ENCODE results near the gene CHD6. TPM values are rescaled to one million over a fixed set of nuclear protein-coding genes. Genes with fewer than 3 reads are reported as not detected.

The CHD6 gene
- total RNA-seq, 2 donors from 2014 or later = 40.9 to 72.0 TPM

DNA sequence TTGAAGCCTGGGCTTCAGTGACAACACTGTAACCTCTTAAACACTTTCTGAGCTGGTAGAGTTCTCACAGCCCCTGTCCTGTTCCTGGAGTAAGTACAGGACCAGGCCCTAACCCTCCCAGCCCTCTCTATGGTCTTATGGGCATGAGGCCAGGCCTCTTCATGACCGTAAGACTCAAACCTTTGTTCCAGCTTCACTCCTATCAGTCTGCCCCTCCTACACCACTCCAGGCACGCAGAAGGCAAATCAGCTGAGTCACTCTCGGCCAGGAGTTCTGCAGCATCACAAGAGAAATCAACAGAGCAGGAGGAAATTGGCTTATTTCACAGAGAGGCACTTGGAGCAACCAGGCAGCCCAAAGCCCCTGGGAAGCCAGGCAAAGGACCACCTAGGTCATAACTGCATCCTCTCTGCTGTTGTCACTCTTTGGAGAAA lies 25.3 kb upstream of the CHD6 start:
- DNase-seq (ENCODE audit: low spot score) = peak; percentile 44
- Histone ChIP-seq H3K27ac (peak overlapping the region in 1 of 2 donors; percentile 3), H3K4me1 (replicated peaks) (no peaks in the 10 kb centered on the region), H3K9me3 (no peaks in the 10 kb centered on the region), H3K4me3 (no peak overlapping the region), H3K27me3 (replicated peaks; ENCODE audit: insufficient read depth) (no peaks in the 10 kb centered on the region), H3K36me3 (no peaks in the 10 kb centered on the region)
- 17% methylated on average over 3 of the region's 3 CpGs for WGBS
- intact Hi-C loops (cut with DNase I) = no loop called here
- TF ChIP-seq POLR2AphosphoS5 (IDR thresholded peaks at IDR 0.05) (peak; percentile 47), POLR2A (IDR thresholded peaks at IDR 0.05) (no peak)

DNA sequence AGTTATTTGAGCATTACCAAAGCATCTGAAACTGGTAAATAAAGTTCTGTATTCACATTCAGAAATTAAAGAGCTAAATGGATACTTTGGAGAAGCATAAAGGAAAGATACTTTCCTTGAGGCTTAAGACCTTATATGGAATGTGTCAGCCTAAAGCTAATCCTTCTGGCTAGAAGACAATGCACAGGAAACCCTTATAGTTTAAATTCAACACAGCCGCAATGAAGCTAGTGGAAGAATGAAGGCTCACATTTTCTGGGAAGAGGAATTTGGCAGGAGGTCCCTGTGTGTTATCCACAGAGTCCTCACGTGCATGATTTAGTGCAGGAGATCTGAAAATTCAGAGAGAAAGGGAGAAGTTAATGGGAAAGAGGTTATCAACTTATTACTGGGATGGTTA lies 21.5 kb upstream of the CHD6 start:
- no peaks in the 10 kb centered on the region for H3K9me3 ChIP-seq
- H3K27ac ChIP-seq = no peak overlapping the region
- H3K36me3 ChIP-seq = no peaks in the 10 kb centered on the region
- no peaks in the 10 kb centered on the region for H3K4me1 ChIP-seq (replicated peaks)
- H3K4me3 ChIP-seq = no peak overlapping the region
- intact Hi-C loops (cut with DNase I) = no loop called here
- 18% methylated on average over 2 of the region's 2 CpGs for WGBS
- H3K27me3 ChIP-seq (replicated peaks; ENCODE audit: insufficient read depth) = no peaks in the 10 kb centered on the region
- TF ChIP-seq, protein P1, sequence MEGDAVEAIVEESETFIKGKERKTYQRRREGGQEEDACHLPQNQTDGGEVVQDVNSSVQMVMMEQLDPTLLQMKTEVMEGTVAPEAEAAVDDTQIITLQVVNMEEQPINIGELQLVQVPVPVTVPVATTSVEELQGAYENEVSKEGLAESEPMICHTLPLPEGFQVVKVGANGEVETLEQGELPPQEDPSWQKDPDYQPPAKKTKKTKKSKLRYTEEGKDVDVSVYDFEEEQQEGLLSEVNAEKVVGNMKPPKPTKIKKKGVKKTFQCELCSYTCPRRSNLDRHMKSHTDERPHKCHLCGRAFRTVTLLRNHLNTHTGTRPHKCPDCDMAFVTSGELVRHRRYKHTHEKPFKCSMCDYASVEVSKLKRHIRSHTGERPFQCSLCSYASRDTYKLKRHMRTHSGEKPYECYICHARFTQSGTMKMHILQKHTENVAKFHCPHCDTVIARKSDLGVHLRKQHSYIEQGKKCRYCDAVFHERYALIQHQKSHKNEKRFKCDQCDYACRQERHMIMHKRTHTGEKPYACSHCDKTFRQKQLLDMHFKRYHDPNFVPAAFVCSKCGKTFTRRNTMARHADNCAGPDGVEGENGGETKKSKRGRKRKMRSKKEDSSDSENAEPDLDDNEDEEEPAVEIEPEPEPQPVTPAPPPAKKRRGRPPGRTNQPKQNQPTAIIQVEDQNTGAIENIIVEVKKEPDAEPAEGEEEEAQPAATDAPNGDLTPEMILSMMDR (IDR thresholded peaks at IDR 0.05) = no peak
- TF ChIP-seq POLR2A (IDR thresholded peaks at IDR 0.05) (no peak), POLR2AphosphoS5 (IDR thresholded peaks at IDR 0.05) (no peak)
- no peak for DNase-seq (ENCODE audit: low spot score)

DNA sequence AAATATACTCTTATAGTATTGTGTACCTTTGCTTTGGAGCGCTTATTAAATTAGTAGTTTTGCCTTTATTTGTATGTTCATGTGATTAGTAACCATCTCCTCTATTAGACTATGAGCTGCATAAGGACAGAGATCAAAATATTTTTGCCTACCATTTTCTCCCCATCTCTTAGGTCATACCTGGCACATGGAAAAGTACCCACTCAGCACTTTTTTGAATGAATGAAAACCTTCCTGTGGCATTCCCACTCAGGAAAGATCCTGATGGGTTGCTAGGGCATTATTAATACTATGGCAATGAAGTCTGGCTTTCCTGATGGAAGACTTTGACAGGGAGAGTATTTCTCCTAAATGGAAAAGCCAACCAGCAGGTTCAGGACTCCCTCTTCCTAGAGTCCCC lies 20.3 kb upstream of the CHD6 start:
- Histone ChIP-seq H3K9me3 (no peaks in the 10 kb centered on the region), H3K27ac (no peak overlapping the region), H3K4me1 (replicated peaks) (no peaks in the 10 kb centered on the region), H3K4me3 (no peak overlapping the region), H3K36me3 (no peaks in the 10 kb centered on the region), H3K27me3 (replicated peaks; ENCODE audit: insufficient read depth) (no peaks in the 10 kb centered on the region)
- intact Hi-C loops (cut with DNase I) = no loop called here
- DNase-seq (ENCODE audit: low spot score) = no peak
- 100% methylated on average over 1 of the region's 1 CpG for WGBS
- TF ChIP-seq, protein P1 (IDR thresholded peaks at IDR 0.05) = no peak
- TF ChIP-seq POLR2A (IDR thresholded peaks at IDR 0.05) (no peak), POLR2AphosphoS5 (IDR thresholded peaks at IDR 0.05) (no peak)

DNA sequence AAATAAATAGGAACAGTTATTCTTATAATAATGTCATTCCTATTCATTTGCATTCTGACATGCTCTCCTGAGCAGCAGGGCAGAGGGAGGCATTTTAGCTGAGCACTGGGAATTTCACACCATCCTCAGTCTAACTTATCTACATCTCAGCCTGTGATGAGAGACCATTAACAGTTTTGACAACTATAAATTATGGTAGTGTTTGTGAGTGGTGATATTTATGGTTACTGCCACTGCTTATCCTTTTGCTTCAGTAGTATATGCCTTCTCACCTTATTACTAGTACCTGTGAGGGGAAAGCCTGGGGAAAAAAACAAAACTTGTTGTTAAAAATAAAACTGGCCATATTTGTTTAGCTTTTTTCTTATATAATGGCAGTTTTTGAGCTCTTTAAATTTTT lies 17.0 kb upstream of the CHD6 start:
- no peaks in the 10 kb centered on the region for H3K27me3 ChIP-seq (replicated peaks; ENCODE audit: insufficient read depth)
- H3K9me3 ChIP-seq = no peaks in the 10 kb centered on the region
- DNase-seq (ENCODE audit: low spot score) = no peak
- intact Hi-C loops (cut with DNase I) = no loop called here
- no peaks in the 10 kb centered on the region for H3K4me1 ChIP-seq (replicated peaks)
- H3K27ac ChIP-seq = no peak overlapping the region
- H3K4me3 ChIP-seq = no peak overlapping the region
- TF ChIP-seq POLR2AphosphoS5 (IDR thresholded peaks at IDR 0.05) (no peak), POLR2A (IDR thresholded peaks at IDR 0.05) (no peak)
- TF ChIP-seq, protein P1 (IDR thresholded peaks at IDR 0.05) = no peak
- no peaks in the 10 kb centered on the region for H3K36me3 ChIP-seq

DNA sequence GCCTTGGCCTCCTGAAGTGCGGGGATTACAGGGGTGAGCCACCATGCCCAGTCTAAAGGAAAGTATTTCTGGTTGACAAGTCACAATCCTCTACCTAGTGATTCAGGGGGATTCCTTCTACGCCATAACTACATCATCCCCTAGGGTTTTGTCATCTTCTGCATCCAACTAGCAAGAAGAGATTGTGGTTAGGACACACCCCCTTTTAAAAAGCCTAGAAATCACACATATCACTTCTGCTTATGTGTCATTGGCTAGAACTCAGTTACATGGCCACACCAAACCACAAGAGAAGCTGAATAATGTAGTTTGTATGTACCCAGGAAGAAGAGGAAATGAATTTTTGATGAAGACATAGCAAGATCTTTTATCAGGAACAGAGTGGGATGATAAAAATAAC lies 14.7 kb upstream of the CHD6 start:
- Histone ChIP-seq H3K27me3 (replicated peaks; ENCODE audit: insufficient read depth) (no peaks in the 10 kb centered on the region), H3K27ac (no peak overlapping the region), H3K4me3 (no peak overlapping the region), H3K36me3 (no peaks in the 10 kb centered on the region), H3K4me1 (replicated peaks) (no peaks in the 10 kb centered on the region), H3K9me3 (no peaks in the 10 kb centered on the region)
- intact Hi-C loops (cut with DNase I) = no loop called here
- DNase-seq (ENCODE audit: low spot score) = no peak
- TF ChIP-seq POLR2AphosphoS5 (IDR thresholded peaks at IDR 0.05) (no peak), POLR2A (IDR thresholded peaks at IDR 0.05) (no peak)
- TF ChIP-seq, protein P1 (IDR thresholded peaks at IDR 0.05) = no peak
- 95% methylated on average over 2 of the region's 2 CpGs for WGBS

Measured in prostate gland (tissue), 2 donors.